ENCODE measurements around the gene METTL24. TPM values are rescaled to one million over a fixed set of nuclear protein-coding genes. Genes with fewer than 3 reads are reported as not detected.

Gene METTL24
- total RNA-seq, 4 donors from 2014 or later, result 0.45 to 1.7 TPM; not detected in 2

DNA sequence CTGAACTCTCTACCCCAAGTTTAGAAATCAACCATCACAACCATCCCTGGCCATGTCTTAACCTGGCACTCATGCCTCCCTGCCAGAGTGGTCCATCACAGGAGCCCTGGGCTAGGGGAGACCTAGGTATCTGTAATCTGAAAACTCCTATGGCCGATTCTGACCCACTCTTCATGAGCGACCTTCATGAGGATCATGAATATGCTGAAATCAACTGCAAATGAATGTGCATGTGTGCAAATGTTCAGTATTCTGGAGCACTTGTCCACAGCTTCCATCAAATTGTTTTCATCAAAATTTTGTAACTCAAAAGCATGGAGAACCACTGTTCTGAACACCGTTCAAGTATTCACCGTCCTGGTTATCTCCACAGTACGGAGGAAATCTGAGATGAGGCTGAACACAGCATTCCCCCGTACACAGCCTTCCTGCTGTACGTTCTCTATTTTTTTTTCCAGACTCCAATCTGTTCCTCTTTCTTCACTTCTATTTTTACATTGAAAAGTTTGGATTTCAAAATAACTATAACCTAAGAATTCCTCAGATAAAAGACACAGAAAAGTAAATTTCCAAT is 17.7 kb downstream of the METTL24 start:
- TF ChIP-seq, protein P1, sequence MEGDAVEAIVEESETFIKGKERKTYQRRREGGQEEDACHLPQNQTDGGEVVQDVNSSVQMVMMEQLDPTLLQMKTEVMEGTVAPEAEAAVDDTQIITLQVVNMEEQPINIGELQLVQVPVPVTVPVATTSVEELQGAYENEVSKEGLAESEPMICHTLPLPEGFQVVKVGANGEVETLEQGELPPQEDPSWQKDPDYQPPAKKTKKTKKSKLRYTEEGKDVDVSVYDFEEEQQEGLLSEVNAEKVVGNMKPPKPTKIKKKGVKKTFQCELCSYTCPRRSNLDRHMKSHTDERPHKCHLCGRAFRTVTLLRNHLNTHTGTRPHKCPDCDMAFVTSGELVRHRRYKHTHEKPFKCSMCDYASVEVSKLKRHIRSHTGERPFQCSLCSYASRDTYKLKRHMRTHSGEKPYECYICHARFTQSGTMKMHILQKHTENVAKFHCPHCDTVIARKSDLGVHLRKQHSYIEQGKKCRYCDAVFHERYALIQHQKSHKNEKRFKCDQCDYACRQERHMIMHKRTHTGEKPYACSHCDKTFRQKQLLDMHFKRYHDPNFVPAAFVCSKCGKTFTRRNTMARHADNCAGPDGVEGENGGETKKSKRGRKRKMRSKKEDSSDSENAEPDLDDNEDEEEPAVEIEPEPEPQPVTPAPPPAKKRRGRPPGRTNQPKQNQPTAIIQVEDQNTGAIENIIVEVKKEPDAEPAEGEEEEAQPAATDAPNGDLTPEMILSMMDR (IDR thresholded peaks at IDR 0.05), result no peak
- TF ChIP-seq POLR2AphosphoS5 (IDR thresholded peaks at IDR 0.05) (no peak), EP300 (IDR thresholded peaks at IDR 0.05) (no peak), POLR2A (IDR thresholded peaks at IDR 0.05) (no peak)
- H3K4me3 ChIP-seq, result no peak overlapping the region
- no peak for DNase-seq (ENCODE audit: low spot score in 2 of 2)
- 63% methylated on average over 7 of the region's 7 CpGs for WGBS
- H3K4me1 ChIP-seq, result no peaks in the 10 kb centered on the region
- no peaks in the 10 kb centered on the region for H3K36me3 ChIP-seq
- no peaks in the 10 kb centered on the region for H3K9me3 ChIP-seq
- H3K27me3 ChIP-seq, result no peaks in the 10 kb centered on the region
- H3K27ac ChIP-seq, result no peak overlapping the region

DNA sequence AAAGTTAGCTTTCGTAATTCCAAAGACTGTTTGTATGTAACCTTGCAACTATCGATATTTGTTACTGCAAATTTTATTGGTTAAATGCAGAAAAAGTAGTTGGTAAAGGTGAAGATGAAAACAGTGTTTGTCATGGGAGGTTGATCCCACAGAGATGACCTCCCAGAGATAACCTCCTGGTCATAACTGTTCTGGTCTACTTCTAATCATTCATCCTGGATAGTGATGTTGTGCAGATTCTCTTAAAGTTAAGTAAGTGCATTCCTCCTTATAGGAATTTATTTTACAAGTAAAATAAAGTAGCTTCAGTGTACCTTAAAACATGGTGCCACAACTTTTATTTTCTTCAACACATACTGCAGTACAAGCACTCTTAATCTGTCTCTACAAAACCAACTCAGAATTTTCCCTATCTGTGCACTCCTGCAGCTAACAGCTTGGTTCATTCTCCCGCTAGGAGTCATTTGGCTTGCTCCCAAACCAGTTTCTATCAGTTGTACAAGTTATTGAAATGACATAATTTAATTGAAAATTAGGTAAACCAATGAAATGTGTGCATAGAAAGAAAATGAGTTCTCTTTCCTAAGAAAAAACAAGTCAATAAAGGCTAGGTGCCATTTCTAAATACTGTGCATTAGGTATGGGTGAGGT is 19.2 kb downstream of the METTL24 start:
- Histone ChIP-seq H3K27me3 (no peaks in the 10 kb centered on the region), H3K36me3 (no peaks in the 10 kb centered on the region), H3K4me3 (no peak overlapping the region), H3K27ac (no peak overlapping the region), H3K4me1 (no peaks in the 10 kb centered on the region), H3K9me3 (no peaks in the 10 kb centered on the region)
- DNase-seq (ENCODE audit: low spot score in 2 of 2), result no peak
- TF ChIP-seq, protein P1 (IDR thresholded peaks at IDR 0.05), result no peak
- TF ChIP-seq POLR2A (IDR thresholded peaks at IDR 0.05) (no peak), EP300 (IDR thresholded peaks at IDR 0.05) (no peak), POLR2AphosphoS5 (IDR thresholded peaks at IDR 0.05) (no peak)
- WGBS, result 70% methylated on average over 3 of the region's 3 CpGs

DNA sequence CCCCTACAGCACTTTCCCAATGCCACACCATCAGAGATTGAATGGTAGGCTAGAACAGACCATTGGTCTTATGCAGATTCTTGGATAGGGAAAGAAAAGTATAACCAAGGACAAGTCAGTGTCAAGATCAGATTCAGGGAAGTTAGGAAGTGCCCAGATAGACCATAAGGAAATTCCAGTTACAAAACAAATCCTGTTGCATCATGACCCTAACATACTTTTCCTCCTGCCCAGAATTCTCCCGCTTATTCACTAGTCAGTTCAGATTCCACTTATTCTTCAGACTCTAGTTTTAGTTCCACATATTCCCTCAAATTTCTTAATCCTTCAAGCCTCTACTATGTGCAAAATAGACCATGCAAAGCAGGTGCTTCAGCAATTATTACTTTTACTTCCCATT is 20.7 kb downstream of the METTL24 start:
- no peak for TF ChIP-seq EP300 (IDR thresholded peaks at IDR 0.05)
- TF ChIP-seq POLR2AphosphoS5 (IDR thresholded peaks at IDR 0.05), result no peak
- no peak for TF ChIP-seq POLR2A (IDR thresholded peaks at IDR 0.05)
- TF ChIP-seq, protein P1 (IDR thresholded peaks at IDR 0.05), result no peak
- H3K9me3 ChIP-seq, result no peaks in the 10 kb centered on the region
- WGBS, result 72% methylated on average over 1 of the region's 1 CpG
- H3K36me3 ChIP-seq, result no peaks in the 10 kb centered on the region
- H3K4me3 ChIP-seq, result no peak overlapping the region
- no peak overlapping the region for H3K27ac ChIP-seq
- H3K4me1 ChIP-seq, result no peaks in the 10 kb centered on the region
- H3K27me3 ChIP-seq, result no peaks in the 10 kb centered on the region
- DNase-seq (ENCODE audit: low spot score in 2 of 2), result no peak

DNA sequence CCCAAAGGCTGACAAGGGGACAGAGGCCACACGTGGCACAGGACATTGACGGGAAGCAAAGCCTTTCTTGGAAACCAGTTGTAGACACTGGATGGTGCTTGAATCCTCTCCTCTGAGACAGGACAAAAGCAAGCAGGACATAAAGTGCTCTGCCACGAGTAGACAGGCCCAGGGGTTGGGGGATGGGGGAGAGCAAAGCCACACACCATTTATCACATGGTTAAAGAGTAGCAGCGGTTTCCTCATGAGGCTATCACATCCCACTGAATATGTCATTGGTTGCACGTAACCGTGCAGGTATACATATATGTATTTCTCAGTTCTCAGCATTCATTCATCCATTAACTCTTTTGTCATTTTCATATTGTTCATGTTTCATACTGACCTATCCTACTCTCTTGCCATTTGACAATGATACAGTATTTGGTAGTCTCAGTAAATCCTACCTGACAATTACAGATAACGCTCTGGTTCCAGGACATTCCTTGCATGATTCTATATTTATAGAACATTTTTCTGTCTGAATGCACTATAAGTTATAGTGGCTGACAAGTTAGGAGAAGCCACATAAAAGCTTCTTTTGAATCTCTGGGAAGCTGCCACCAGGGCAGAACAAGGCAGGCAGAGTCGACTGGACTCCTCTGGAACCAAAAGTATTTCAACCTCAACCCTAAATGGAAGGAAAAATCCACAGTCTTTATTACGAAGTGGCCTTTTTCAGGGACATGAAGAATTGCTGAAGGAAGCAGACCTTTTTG is 23.5 kb downstream of the METTL24 start:
- DNase-seq (ENCODE audit: low spot score in 2 of 2), result no peak
- Histone ChIP-seq H3K36me3 (no peaks in the 10 kb centered on the region), H3K9me3 (no peaks in the 10 kb centered on the region), H3K27me3 (no peaks in the 10 kb centered on the region), H3K4me1 (peaks cover 6% of the 10 kb centered on the region), H3K27ac (no peak overlapping the region), H3K4me3 (no peak overlapping the region)
- TF ChIP-seq POLR2AphosphoS5 (IDR thresholded peaks at IDR 0.05) (no peak), POLR2A (IDR thresholded peaks at IDR 0.05) (no peak), EP300 (IDR thresholded peaks at IDR 0.05) (no peak)
- TF ChIP-seq, protein P1 (IDR thresholded peaks at IDR 0.05), result no peak
- 61% methylated on average over 9 of the region's 9 CpGs for WGBS

DNA sequence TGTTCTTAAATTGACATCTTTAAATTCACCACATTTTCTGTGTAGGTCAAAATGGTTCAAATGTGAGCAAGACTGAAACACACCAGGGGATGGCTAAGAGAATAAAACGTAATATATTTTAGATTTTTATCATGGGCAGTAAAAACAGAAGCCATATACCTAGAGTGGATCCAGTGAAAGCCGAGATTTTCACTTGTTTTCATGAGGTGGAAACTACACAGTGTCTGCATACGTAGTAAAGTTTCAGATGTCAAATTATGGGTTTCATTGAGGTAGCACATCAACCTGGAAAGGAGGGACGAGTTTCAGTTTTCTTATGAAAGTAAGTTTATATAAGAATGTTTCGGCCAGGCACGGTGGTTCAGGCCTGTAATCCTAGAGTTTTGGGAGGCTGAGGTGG is 25.9 kb downstream of the METTL24 start:
- H3K4me1 ChIP-seq, result peaks cover 20% of the 10 kb centered on the region
- no peaks in the 10 kb centered on the region for H3K27me3 ChIP-seq
- H3K9me3 ChIP-seq, result no peaks in the 10 kb centered on the region
- H3K4me3 ChIP-seq, result no peak overlapping the region
- no peak for DNase-seq (ENCODE audit: low spot score in 2 of 2)
- no peak overlapping the region for H3K27ac ChIP-seq
- WGBS, result 83% methylated on average over 6 of the region's 6 CpGs
- TF ChIP-seq POLR2A (IDR thresholded peaks at IDR 0.05) (no peak), POLR2AphosphoS5 (IDR thresholded peaks at IDR 0.05) (no peak), EP300 (IDR thresholded peaks at IDR 0.05) (no peak)
- TF ChIP-seq, protein P1 (IDR thresholded peaks at IDR 0.05), result no peak
- no peaks in the 10 kb centered on the region for H3K36me3 ChIP-seq
